Measurements from ENCODE around the gene CCDC24. TPM values are rescaled to one million over a fixed set of nuclear protein-coding genes. Genes with fewer than 3 reads are reported as not detected.
A peak's percentile ranks its signal among the peaks of the same experiment; 100 is the strongest.

CCDC24 gene
- total and polyA plus RNA-seq, 2 of the 13 experiments (the other 11 are each of a cell fraction or from before 2014, with no cell fraction given) = 1.4 to 2.9 TPM

- POLR2A ChIA-PET = interaction anchor here (0.5 to 1.3 kb wide), 3 partner anchors 12 to 324 kb away, joined by 3 to 8 read pairs (median 3); partner anchors contain the start of gene SLC6A9
- TF ChIP-seq XBP1 (CRISPR knock-in tag; IDR thresholded peaks at IDR 0.05) (no peak), ZNF761 (CRISPR knock-in tag; conservative IDR thresholded peaks at IDR 0.05) (peak; percentile 76; the same call in 1 of the 2 replicates), HNF4G (IDR thresholded peaks at IDR 0.05; ENCODE audit: borderline replicate concordance, low read depth, low read length) (peak; percentile 23; the same call in 1 of the 2 replicates), HNF4G (CRISPR knock-in tag; IDR thresholded peaks at IDR 0.05; ENCODE audit: borderline replicate concordance, low read depth) (peak; percentile 56; the same call in 1 of the 2 replicates), THAP11 (CRISPR knock-in tag; IDR thresholded peaks at IDR 0.05) (peak; percentile 71), KLF6 (CRISPR knock-in tag; IDR thresholded peaks at IDR 0.05) (peak; percentile 66; the same call in 1 of the 2 replicates), SMAD3 (CRISPR knock-in tag; IDR thresholded peaks at IDR 0.05) (no peak), GPN1 (CRISPR knock-in tag; IDR thresholded peaks at IDR 0.05; ENCODE audit: borderline replicate concordance) (no peak), ZSCAN22 (CRISPR knock-in tag; IDR thresholded peaks at IDR 0.05) (no peak; the same call in 1 of the 2 replicates), ZNF770 (CRISPR knock-in tag; IDR thresholded peaks at IDR 0.05) (0 out of 2 replicates have a peak, but pooled peaks have one; percentile 22), ZNF331 (CRISPR knock-in tag; IDR thresholded peaks at IDR 0.05) (0 out of 2 replicates have a peak, but pooled peaks have one; percentile 37), GATAD2A (CRISPR knock-in tag; IDR thresholded peaks at IDR 0.05) (peak; percentile 23; the same call in 1 of the 2 replicates), TIGD3 (CRISPR knock-in tag; IDR thresholded peaks at IDR 0.05; ENCODE audit: borderline replicate concordance) (no peak), TGIF2 (CRISPR knock-in tag; IDR thresholded peaks at IDR 0.05) (no peak; the same call in none of the 2 replicates), NCOA2 (CRISPR knock-in tag; IDR thresholded peaks at IDR 0.05) (peak; percentile 48), ZNF780A (CRISPR knock-in tag; IDR thresholded peaks at IDR 0.05) (no peak), DPF2 (CRISPR knock-in tag; IDR thresholded peaks at IDR 0.05; ENCODE audit: borderline replicate concordance, low read depth) (0 out of 2 replicates have a peak, but pooled peaks have one; percentile 39), ZBTB4 (CRISPR knock-in tag; IDR thresholded peaks at IDR 0.05; ENCODE audit: borderline replicate concordance) (no peak)
These were observed 11.7 kb upstream of the CCDC24 start for GRCh38 chr1:43979528-43980254.

More at GRCh38 chr1:43979528-43980254, 11.7 kb upstream of the CCDC24 start:
- peak; percentile 10 for ATAC-seq
- H3K9ac ChIP-seq (ENCODE audit: insufficient read depth, low read depth, low read length) = peak overlapping the region; percentile 76
- intact Hi-C loops (cut with micrococcal nuclease; ENCODE audit: unreplicated experiment) (no loop called here), in situ Hi-C loops (cut with HindIII; ENCODE audit: extremely low pct_ligation_motif_present, low pct_unique_long_range_greater_than_20kb) (no loop called here)
- peak overlapping the region; percentile 83 for H3K27ac ChIP-seq (ENCODE audit: extremely low read length, insufficient read depth, low read length)
- H3K27me3 ChIP-seq (ENCODE audit: control insufficient read depth in 1 of 2, insufficient read depth in 2 of 2, low read length in 2 of 2) = no peaks in the 10 kb centered on the region
- BruUV-seq (replicated peaks) = TSS peak; percentile 38
- no peaks in the 10 kb centered on the region for H3K9me3 ChIP-seq (ENCODE audit: low read length)
- H3K4me1 ChIP-seq (ENCODE audit: insufficient read depth, low read length) = peaks cover 71% of the 10 kb centered on the region
- no peak overlapping the region for H2AFZ ChIP-seq (ENCODE audit: low read length)
- H3K4me3 ChIP-seq (replicated peaks in 1 of 3; ENCODE audit: insufficient read depth in 1 of 3, low read depth in 2 of 3, low read length in 3 of 3) = peak overlapping the region; percentile 62 to 87 (median 84)
- peak overlapping the region; percentile 91 for H3K4me2 ChIP-seq (ENCODE audit: low read depth, low read length)
- H4K20me1 ChIP-seq (ENCODE audit: insufficient read depth, low read length) = peaks cover 4% of the 10 kb centered on the region; the same call in 1 of the 2 replicates
- CTCF ChIA-PET (ENCODE audit: low intra/inter-chr PET ratio, low total read pairs) = no interaction called here
- DNase-seq (ENCODE audit: low spot score) = peak; percentile 37
- FAIRE-seq = peak; percentile 12
- H3K79me2 ChIP-seq (ENCODE audit: insufficient read depth, low read length) = peaks cover 55% of the 10 kb centered on the region
- peaks cover 15 to 39% of the 10 kb centered on the region in 2 experiments for H3K36me3 ChIP-seq (replicated peaks in 1 of 2; ENCODE audit: control insufficient read depth in 1 of 2, insufficient read depth in 2 of 2, low read length in 2 of 2)
- WGBS (ENCODE audit: low lambda C conversion rate) = 1% methylated on average over 10 of the region's 45 CpGs

Measured in HepG2 (cell line).